ENCODE measurements around the gene LTBP4. TPM values are rescaled to one million over a fixed set of nuclear protein-coding genes. Genes with fewer than 3 reads are reported as not detected.

The LTBP4 gene
- total and polyA plus RNA-seq, 2 of the 13 experiments (the other 11 are each of a cell fraction or from before 2014, with no cell fraction given), result 0.86 to 2.3 TPM

GRCh38 chr19:40607311-40608239 lies 6.4 kb downstream of the LTBP4 start (continued):
- TF ChIP-seq ZBTB40 (IDR thresholded peaks at IDR 0.05) (no peak), ZBTB40 (CRISPR knock-in tag; IDR thresholded peaks at IDR 0.05) (peak; percentile 45; the same call in 1 of the 2 replicates)

Data from HepG2 (cell line).